Measurements from ENCODE around the gene KIAA0586.
"Not testable (repeated sequence)": the region's sequence is repeated elsewhere in the genome, so short reads cannot be mapped to it uniquely, and the experiment has no call there.

Gene KIAA0586

DNA sequence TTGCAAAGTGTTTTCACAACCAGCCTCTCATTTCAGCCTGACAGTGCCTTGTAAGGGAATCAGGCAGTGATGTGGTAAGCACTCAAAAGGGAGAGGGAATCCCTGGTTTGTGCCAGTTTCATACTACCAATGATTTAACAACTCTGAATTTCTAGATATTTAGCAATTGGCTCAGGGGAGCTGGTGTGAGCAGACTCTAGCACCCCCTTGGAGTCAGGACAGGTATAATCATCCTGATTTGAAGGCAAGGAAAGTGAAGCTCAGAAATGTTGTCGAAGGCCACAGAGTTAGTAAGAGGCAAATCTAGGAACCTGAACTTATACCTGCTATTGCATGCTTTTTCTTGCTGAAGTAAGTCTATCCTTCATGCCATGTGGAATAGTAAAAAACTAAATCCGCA is 147.1 kb downstream of the KIAA0586 start:
- no peak for DNase-seq
- in situ Hi-C loops (cut with MboI; ENCODE audit: low pct_unique_long_range_greater_than_20kb, low sequenced_read_pairs): no loop called here

DNA sequence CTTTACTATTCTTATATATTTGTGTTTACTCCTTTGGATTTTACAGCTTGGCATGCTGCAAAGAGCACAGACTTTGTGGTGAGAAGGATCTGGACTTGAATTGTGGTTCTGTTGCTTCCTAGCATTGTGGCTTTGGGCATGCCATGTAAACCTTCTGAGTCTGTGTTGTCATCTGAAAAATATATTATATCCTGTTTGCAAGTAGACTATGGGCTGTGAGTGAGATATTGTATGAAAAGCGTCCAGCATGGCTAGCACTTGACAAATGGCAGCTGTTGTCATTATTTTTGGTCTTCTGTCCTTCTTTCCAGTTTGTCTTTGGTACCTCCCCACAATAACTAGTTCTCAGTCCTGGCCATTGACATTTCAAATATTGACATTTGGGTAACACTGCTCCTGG is 148.4 kb downstream of the KIAA0586 start:
- in situ Hi-C loops (cut with MboI; ENCODE audit: low pct_unique_long_range_greater_than_20kb, low sequenced_read_pairs): no loop called here
- no peak for DNase-seq

DNA sequence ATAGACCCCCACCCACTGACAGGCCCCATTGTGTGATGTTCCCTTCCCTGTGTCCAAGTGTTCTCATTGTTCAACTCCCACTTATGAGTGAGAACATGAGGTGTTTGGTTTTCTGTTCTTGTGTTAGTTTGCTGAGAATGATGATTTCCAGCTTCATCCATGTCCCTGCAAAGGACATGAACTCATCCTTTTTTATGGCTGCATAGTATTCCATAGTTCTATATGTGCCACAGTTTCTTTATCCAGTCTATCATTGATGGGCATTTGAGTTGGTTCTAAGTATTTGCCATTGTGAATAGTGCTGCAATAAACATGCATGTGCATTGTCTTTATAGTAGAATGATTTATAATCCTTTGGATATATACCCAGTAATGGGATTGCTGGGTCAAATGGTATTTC is 152.5 kb downstream of the KIAA0586 start:
- in situ Hi-C loops (cut with MboI; ENCODE audit: low pct_unique_long_range_greater_than_20kb, low sequenced_read_pairs); DNase-seq: not testable (repeated sequence)

DNA sequence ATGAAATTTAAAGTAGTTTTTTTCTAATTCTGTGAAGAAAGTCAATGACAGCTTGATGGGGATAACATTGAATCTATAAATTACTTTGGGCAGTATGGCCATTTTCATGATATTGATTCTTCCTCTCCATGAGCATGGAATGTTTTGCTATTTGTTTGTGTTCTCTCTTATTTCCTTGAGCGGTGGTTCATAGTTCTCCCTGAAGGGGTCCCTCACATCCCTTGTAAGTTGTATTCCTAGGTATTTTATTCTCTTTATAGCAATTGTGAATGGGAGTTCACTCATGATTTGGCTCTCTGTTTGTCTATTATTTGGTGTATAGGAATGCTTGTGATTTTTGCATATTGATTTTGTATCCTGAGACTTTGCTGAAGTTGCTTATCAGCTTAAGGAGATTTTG is 153.9 kb downstream of the KIAA0586 start:
- in situ Hi-C loops (cut with MboI; ENCODE audit: low pct_unique_long_range_greater_than_20kb, low sequenced_read_pairs); DNase-seq: not testable (repeated sequence)

DNA sequence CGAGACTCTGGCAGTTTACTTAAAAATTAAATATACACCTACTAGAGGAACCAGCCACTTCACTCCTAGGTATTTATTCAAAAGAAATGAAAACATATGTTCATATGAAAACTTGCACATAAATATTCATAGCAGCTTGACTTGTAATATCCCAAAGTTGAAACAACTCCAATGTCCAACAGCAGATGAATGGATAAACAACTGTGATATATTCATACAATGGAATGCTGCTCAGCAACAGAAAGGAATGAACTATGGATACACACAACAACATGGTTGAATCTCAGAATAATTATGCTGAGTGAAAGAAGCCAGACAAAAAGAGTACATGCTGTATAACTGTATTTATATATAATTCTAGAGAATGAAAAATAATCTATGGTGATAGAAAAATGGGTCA is 156.9 kb downstream of the KIAA0586 start:
- no peak for DNase-seq
- in situ Hi-C loops (cut with MboI; ENCODE audit: low pct_unique_long_range_greater_than_20kb, low sequenced_read_pairs): no loop called here

DNA sequence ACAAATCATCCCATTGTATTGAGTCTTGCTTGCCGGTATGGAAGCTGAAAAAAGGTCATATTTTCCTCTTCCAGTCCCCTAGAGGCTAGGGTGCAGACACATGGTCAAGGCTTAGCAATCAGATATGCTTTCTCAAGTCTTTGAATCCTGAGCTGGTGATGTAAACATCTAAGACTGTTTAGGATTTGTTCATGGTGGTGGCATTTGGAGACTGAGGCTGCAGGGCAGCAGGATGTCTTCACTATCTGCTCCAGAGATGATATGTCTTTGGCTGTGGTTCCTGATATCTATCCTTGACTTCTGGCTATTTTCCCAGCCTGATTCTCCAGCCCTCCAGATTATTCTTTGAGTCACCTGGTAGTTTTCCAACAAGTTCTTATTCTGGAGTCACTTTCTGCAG is 159.8 kb downstream of the KIAA0586 start:
- no peak for DNase-seq
- in situ Hi-C loops (cut with MboI; ENCODE audit: low pct_unique_long_range_greater_than_20kb, low sequenced_read_pairs): no loop called here

DNA sequence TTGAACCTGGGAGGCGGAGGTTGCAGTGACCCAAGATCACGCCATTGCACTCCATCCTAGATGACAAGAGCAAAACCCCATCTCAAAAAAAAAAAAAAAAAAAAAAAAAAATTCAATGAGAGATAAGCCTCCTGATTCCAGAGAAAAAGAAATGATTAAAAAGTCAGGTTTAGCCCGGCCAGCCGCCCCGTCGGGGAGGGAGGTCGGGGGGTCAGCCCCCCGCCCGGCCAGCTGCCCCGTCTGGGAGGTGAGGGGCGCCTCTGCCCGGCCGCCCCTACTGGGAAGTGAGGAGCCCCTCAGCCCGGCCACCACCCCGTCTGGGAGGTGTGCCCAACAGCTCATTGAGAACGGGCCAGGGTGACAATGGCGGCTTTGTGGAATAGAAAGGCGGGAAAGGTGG is 160.8 kb downstream of the KIAA0586 start:
- DNase-seq; in situ Hi-C loops (cut with MboI; ENCODE audit: low pct_unique_long_range_greater_than_20kb, low sequenced_read_pairs): not testable (repeated sequence)

DNA sequence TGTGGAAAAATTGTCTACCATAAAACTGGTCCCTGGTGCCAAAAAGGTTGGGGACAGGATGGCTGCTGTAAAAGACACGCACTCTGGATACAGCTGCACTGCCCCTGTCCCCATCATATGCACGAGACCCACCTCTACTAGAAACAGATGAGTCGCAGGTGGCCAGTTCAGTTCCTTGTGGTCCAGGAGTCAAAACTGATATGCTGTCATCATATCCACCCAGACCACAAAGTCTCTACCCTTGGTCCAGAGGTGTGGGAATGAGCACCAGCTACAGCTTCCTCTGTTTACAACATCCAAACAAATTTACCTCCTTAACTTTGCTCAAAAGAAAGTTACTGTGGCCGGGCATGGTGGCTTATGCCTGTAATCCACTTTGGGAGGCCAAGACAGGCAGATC is 166.5 kb downstream of the KIAA0586 start:
- no peak for DNase-seq
- in situ Hi-C loops (cut with MboI; ENCODE audit: low pct_unique_long_range_greater_than_20kb, low sequenced_read_pairs): no loop called here

DNA sequence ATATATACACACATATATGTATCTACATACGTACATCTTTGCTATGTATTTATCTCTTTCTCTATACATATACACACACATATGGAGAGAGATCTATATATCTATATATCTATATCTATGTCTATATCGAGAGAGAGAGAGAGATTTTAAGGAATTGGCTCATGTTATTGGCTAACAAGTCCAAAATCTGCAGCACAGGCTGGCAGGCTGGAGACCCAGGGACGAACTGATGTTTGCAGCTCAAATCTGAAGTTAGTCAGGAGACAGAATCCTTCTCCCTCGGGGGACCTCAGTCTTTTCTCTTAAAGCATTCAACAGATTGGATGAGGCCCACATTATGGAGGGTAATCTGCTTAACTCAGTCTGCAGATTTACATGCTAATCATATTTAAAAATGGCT is 169.5 kb downstream of the KIAA0586 start:
- DNase-seq: no peak
- in situ Hi-C loops (cut with MboI; ENCODE audit: low pct_unique_long_range_greater_than_20kb, low sequenced_read_pairs): no loop called here

DNA sequence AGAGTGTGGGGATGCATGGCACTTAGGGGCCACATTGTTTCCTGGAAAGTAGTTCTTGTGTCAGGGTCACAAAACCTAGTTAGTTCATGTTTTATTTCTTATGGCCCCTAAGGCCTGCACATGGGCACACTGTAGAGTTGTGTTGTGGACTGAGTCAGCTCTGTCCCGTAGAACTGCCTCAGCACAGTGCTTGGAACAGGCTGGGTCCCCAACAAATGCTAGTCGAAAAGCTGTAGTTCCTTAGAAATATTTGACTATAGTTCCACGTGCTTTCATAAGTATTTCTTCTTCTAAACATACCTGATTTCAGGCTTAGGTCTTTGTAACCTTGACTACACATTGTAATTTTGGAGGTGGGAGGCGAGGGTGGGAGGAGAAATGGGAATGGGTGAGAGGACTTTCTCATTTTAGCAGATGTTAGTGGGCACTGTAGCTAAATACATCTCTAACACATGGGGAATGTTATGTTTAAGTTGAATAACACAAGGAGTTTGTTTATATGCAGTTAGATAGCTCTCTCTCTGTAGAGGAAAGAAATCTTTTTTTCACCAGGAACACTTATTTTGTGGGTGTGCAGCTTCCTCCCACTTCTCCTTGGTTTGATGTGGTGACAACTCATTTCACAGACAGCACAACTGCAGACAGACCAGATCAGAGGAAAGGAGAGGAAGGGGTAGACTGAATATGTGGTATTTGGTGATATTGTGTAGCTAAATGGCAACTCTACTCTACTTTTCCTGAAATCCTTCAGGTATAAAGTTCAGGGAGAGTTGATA is 170.7 kb downstream of the KIAA0586 start:
- in situ Hi-C loops (cut with MboI; ENCODE audit: low pct_unique_long_range_greater_than_20kb, low sequenced_read_pairs): no loop called here
- no peak for DNase-seq

DNA sequence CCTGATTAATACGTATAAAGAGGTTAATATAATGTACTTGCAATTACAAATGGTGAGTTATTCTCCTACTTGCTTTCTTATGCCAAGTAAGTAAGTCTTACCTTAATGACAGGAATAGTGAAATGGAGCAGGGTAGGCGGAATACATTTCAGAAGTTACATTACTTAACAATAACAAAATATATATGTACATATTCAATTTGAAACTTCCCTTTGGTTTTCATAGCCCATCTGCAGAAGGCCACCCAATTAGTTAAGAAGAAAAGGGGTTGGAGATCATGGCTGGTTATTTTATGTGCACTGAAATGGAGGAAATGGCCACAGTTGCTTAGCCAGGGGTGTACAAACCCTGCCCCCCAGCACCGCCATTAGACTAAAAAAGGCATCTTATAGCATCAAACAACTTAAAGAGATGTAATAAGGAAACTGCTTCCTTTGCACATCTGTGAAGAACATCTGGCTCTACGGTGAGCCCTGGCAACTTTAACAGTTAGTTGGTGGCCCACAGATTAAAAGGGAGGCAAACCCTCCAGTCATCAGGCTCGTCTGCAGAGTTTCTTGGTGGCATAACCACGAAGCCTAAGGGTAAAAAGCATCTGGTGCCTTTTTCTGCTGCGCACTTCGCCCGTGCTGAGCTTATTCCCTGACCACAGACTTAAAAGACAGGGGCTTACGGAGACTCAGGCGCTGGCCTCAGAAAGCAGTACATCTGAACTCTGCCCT is 171.4 kb downstream of the KIAA0586 start:
- in situ Hi-C loops (cut with MboI; ENCODE audit: low pct_unique_long_range_greater_than_20kb, low sequenced_read_pairs): no loop called here
- no peak for DNase-seq

DNA sequence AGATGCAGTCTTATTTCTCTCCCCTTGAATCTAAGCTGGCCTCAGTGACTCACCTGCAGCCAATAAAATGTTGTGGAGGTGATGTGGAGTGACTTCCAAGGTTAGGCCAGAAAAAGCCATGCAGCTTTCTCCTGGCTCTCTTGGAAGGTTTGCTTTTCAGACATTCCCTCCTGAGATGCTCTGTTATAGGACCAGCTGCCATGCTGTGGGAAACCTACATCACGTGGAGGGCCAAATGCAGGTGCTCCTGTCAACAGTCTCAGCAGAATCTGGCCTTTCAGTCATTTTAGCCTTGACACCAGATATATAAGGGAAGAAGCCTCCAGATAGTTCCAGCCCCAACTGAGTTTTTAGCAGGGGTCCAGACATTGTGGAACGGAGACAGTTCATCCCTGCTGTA is 172.2 kb downstream of the KIAA0586 start:
- DNase-seq: no peak
- in situ Hi-C loops (cut with MboI; ENCODE audit: low pct_unique_long_range_greater_than_20kb, low sequenced_read_pairs): no loop called here
